Smooth muscle cell (in vitro differentiated cells): ENCODE results near the gene MTA3. TPM values are rescaled to one million over a fixed set of nuclear protein-coding genes. Genes with fewer than 3 reads are reported as not detected.

Source experiments
- polyA plus RNA-seq: library from polyadenylated mRNA; unstranded; fragments of >200 nt; fragmentation: Nextera tagmentation; extraction: Ambion mirVana; gene quantifications from 2 replicates; pipeline ENCODE4 v1.2.1, GENCODE V29; 2016
- small RNA-seq: library from RNA; depleted of rRNA; stranded (forward); fragments of <200 nt; gene quantifications from one replicate; pipeline ENCODE3, GENCODE V24; 2014
- total RNA-seq: library from RNA; depleted of rRNA; stranded (reverse); fragments of >200 nt; gene quantifications from 2 replicates; pipeline ENCODE4 v1.2.3, GENCODE V29; 2014

MTA3 gene
- total and polyA plus RNA-seq, 2 experiments from 2014 or later, result 27.5 to 29.8 TPM

Small RNA genes lying within 50 kb of the gene (small RNA-seq; reads per million reads assigned to genes)
- gene AC074375.1 (not detected), gene RNU6-137P (not detected)

Other genes starting within 250 kb of the MTA3 start
- 145 and 177 TPM in 2 replicates for gene COX7A2L, start 207.4 kb upstream of the MTA3 start, total RNA-seq
- gene COX7A2L, start 207.4 kb upstream of the MTA3 start, polyA plus RNA-seq, result 89.8 and 93.3 TPM in 2 replicates
- not detected in 2 replicates for gene KCNG3, start 74.7 kb upstream of the MTA3 start, total RNA-seq
- gene KCNG3, start 74.7 kb upstream of the MTA3 start, polyA plus RNA-seq, result not detected in 2 replicates
- 0.54 TPM in 1 of 2 replicates, not detected in the other for gene OXER1, start 195.5 kb downstream of the MTA3 start, total RNA-seq
- gene OXER1, start 195.5 kb downstream of the MTA3 start, polyA plus RNA-seq, result 2.2 and 2.6 TPM in 2 replicates
- 4.5 and 7.1 TPM in 2 replicates for gene HAAO, start 224.0 kb downstream of the MTA3 start, total RNA-seq
- 10.2 and 10.3 TPM in 2 replicates for gene HAAO, start 224.0 kb downstream of the MTA3 start, polyA plus RNA-seq